HepG2 (cell line): ENCODE data around the gene SCRG1. TPM values are rescaled to one million over a fixed set of nuclear protein-coding genes. Genes with fewer than 3 reads are reported as not detected.

Source experiments
- KAT8 ChIP-seq: IDR thresholded peaks from 2 replicates; pipeline ENCODE4 v1.6.1; 2016; ENCODE audit warnings: missing genetic modification reagents, missing compliant biosample characterization
- KDM6A ChIP-seq: IDR thresholded peaks from 2 replicates; pipeline ENCODE4 v1.6.1; 2016; ENCODE audit warnings: low read depth
- KLF6 ChIP-seq: IDR thresholded peaks from 2 replicates; pipeline ENCODE4 v1.8.0; 2016; ENCODE audit warnings: missing biosample characterization, missing genetic modification reagents
- PTBP1 ChIP-seq: fragments of 200-400 bp; formaldehyde crosslinking; IDR thresholded peaks from 2 replicates; pipeline ENCODE4 v1.6.1; 2018; ENCODE audit warnings: low read length, low read depth; ENCODE audit not compliant: poor library complexity, severe bottlenecking
- SP4 ChIP-seq: sonication (generic); formaldehyde crosslinking; IDR thresholded peaks from 2 replicates; pipeline ENCODE4 v1.8.1; 2023; ENCODE audit warnings: mild to moderate bottlenecking, missing genetic modification reagents
- U2AF1 ChIP-seq: fragments of 200-400 bp; formaldehyde crosslinking; optimal IDR thresholded peaks from 2 replicates; pipeline ENCODE3; 2017; ENCODE audit warnings: mild to moderate bottlenecking, low read depth, low read length
- WIZ ChIP-seq: sonication (generic); formaldehyde crosslinking; IDR thresholded peaks from 2 replicates; pipeline ENCODE4 v1.5.1; 2020; ENCODE audit warnings: mild to moderate bottlenecking, missing genetic modification reagents
- ZKSCAN8 ChIP-seq: IDR thresholded peaks from 2 replicates; pipeline ENCODE4 v1.6.1; 2016; ENCODE audit warnings: borderline replicate concordance, missing genetic modification reagents, missing compliant biosample characterization
- ZNF556 ChIP-seq: sonication (generic); formaldehyde crosslinking; IDR thresholded peaks from 2 replicates; pipeline ENCODE4 v1.4.0; 2020; ENCODE audit warnings: mild to moderate bottlenecking, missing genetic modification reagents, borderline replicate concordance
- ZNF777 ChIP-seq: sonication (generic); formaldehyde crosslinking; IDR thresholded peaks from 2 replicates; pipeline ENCODE4 v1.4.0; 2020; ENCODE audit warnings: missing genetic modification reagents
- ZSCAN22 ChIP-seq: sonication (generic); formaldehyde crosslinking; IDR thresholded peaks from 2 replicates; pipeline ENCODE4 v1.4.0; 2020; ENCODE audit warnings: mild to moderate bottlenecking, missing genetic modification reagents
- polyA plus RNA-seq, 8 experiments: library from polyadenylated mRNA; depleted of rRNA in 3 of 8; stranded (reverse) in 7 of 8; unstranded in 1 of 8; fragments of >200 nt; fragmentation: Illumina TruSeq in 4 of 8; extraction: Trizol in 4 of 8; gene quantifications; 2 replicates each; pipeline versions ENCODE4 v1.2.1 to v1.2.3, GENCODE V29; 2011 to 2016; ENCODE audit warnings: low read depth in 4 of 8, missing spikeins in 1 of 8, mixed read lengths in 1 of 8; ENCODE audit not compliant: insufficient read depth in 1 of 8
- total RNA-seq, 5 experiments: library from RNA; depleted of rRNA; stranded (reverse); fragments of >200 nt; fragmentation: Illumina TruSeq; extraction: Trizol; gene quantifications; 2 replicates each; pipeline ENCODE4 v1.2.3, GENCODE V29; 2016; ENCODE audit warnings: low read depth in 1 of 5
- TF ChIP-seq, protein P1 (sequence below): sonication (generic); formaldehyde crosslinking; IDR thresholded peaks from 2 replicates; pipeline ENCODE4 v1.5.1; 2020; ENCODE audit warnings: mild to moderate bottlenecking, missing genetic modification reagents, moderate library complexity
- TF ChIP-seq, protein P2 (sequence below): sonication (generic); formaldehyde crosslinking; IDR thresholded peaks from 2 replicates; pipeline ENCODE4 v1.4.0; 2020; ENCODE audit warnings: missing genetic modification reagents
- TF ChIP-seq, protein P3 (sequence below): sonication (generic); formaldehyde crosslinking; IDR thresholded peaks from 2 replicates; pipeline ENCODE4 v1.5.0; 2020; ENCODE audit warnings: missing genetic modification reagents, mild to moderate bottlenecking, borderline replicate concordance
- TF ChIP-seq, protein P4 (sequence below): sonication (generic); formaldehyde crosslinking; IDR thresholded peaks from 2 replicates; pipeline ENCODE4 v1.8.0; 2022; ENCODE audit warnings: missing genetic modification reagents, mild to moderate bottlenecking, inconsistent platforms, borderline replicate concordance
- TF ChIP-seq, protein P5 (sequence below): sonication (generic); formaldehyde crosslinking; IDR thresholded peaks from 2 replicates; pipeline ENCODE4 v1.4.0; 2020; ENCODE audit warnings: missing genetic modification reagents; ENCODE audit errors: not compliant biosample characterization

SCRG1 gene
- total and polyA plus RNA-seq, 2 of the 13 experiments (the other 11 are each of a cell fraction or from before 2014, with no cell fraction given), result not detected

DNA sequence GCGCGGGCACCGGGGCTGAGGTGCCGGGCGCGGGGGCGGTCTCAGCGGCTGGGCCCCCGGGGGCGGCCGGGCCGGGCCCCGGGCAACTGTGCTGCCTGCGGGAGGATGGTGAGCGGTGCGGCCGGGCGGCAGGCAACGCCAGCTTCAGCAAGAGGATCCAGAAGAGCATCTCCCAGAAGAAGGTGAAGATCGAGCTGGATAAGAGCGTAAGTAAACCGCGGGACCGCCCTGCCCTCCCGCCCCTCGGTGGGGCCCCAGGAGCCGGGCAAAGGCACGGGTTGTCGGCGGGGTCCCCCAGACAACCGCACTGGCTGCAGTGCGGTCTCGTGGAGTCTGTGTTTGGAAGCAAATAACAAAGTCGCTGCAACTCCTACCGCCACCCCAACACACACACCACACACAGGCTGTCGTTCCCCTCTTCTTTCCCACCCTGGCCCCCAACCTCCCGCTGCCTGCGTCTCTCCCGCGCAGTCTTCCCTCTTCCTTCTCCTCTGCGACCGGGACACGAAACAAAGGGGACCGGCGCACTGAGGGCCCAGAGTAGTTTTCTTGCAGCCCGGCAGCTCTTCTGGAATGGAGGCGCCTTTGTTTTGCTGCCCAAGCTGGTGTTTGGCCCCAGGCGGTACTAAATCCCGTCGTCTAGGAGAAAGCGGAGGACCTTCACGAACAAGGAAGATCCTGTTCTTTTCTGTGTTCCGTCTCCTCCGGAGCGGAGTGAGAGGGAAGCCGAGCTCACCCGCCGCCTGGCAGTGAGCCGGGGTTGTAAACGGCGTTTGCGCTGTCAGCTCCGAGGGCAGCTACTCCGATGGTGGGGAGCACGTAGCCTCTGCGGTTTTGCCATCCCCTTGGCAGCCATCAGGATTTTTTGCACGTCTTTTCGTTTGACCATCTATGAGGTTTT is 27.4 kb downstream of the SCRG1 start (continued):
- TF ChIP-seq, protein P1, sequence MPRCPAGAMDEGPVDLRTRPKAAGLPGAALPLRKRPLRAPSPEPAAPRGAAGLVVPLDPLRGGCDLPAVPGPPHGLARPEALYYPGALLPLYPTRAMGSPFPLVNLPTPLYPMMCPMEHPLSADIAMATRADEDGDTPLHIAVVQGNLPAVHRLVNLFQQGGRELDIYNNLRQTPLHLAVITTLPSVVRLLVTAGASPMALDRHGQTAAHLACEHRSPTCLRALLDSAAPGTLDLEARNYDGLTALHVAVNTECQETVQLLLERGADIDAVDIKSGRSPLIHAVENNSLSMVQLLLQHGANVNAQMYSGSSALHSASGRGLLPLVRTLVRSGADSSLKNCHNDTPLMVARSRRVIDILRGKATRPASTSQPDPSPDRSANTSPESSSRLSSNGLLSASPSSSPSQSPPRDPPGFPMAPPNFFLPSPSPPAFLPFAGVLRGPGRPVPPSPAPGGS (CRISPR knock-in tag), result no peak
- TF ChIP-seq WIZ (CRISPR knock-in tag) (no peak), KAT8 (CRISPR knock-in tag) (0 out of 2 replicates have a peak, but pooled peaks have one; percentile 36), KLF6 (CRISPR knock-in tag) (0 out of 2 replicates have a peak, but pooled peaks have one; percentile 53), U2AF1 (no peak), ZSCAN22 (CRISPR knock-in tag) (peak; percentile 58; the same call in 1 of the 2 replicates), ZKSCAN8 (CRISPR knock-in tag) (no peak), KDM6A (CRISPR knock-in tag) (no peak), PTBP1 (no peak), SP4 (no peak), ZNF556 (peak; percentile 48; the same call in 1 of the 2 replicates), ZNF777 (CRISPR knock-in tag) (peak; percentile 66)
- TF ChIP-seq, protein P2, sequence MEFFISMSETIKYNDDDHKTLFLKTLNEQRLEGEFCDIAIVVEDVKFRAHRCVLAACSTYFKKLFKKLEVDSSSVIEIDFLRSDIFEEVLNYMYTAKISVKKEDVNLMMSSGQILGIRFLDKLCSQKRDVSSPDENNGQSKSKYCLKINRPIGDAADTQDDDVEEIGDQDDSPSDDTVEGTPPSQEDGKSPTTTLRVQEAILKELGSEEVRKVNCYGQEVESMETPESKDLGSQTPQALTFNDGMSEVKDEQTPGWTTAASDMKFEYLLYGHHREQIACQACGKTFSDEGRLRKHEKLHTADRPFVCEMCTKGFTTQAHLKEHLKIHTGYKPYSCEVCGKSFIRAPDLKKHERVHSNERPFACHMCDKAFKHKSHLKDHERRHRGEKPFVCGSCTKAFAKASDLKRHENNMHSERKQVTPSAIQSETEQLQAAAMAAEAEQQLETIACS, result peak; percentile 46; the same call in 1 of the 2 replicates
- TF ChIP-seq, protein P3, sequence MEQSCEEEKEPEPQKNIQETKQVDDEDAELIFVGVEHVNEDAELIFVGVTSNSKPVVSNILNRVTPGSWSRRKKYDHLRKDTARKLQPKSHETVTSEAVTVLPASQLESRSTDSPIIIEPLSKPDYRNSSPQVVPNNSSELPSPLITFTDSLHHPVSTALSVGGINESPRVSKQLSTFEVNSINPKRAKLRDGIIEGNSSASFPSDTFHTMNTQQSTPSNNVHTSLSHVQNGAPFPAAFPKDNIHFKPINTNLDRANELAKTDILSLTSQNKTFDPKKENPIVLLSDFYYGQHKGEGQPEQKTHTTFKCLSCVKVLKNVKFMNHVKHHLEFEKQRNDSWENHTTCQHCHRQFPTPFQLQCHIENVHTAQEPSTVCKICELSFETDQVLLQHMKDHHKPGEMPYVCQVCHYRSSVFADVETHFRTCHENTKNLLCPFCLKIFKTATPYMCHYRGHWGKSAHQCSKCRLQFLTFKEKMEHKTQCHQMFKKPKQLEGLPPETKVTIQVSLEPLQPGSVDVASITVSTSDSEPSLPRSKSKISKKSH (CRISPR knock-in tag), result no peak
- TF ChIP-seq, protein P4, sequence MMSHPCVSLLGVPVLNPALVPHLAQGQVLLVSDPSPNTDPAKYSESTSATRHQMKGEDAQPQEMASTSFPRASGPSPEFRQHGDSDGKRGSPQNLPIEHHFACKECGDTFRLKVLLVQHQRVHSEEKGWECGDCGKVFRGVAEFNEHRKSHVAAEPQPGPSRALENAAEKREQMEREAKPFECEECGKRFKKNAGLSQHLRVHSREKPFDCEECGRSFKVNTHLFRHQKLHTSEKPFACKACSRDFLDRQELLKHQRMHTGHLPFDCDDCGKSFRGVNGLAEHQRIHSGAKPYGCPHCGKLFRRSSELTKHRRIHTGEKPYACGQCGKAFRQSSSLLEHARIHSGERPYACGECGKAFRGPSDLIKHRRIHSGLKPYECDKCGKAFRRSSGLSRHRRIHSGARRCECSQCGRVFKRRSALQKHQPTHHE (CRISPR knock-in tag), result 0 out of 2 replicates have a peak, but pooled peaks have one; percentile 34
- TF ChIP-seq, protein P5, sequence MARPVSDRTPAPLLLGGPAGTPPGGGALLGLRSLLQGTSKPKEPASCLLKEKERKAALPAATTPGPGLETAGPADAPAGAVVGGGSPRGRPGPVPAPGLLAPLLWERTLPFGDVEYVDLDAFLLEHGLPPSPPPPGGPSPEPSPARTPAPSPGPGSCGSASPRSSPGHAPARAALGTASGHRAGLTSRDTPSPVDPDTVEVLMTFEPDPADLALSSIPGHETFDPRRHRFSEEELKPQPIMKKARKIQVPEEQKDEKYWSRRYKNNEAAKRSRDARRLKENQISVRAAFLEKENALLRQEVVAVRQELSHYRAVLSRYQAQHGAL, result no peak
